WTC11 (cell line): ENCODE results near the gene FREM2. TPM values are rescaled to one million over a fixed set of nuclear protein-coding genes. Genes with fewer than 3 reads are reported as not detected.

Experiments used
- ATAC-seq: fragments of 200-7000 bp; cut with Tn5 transposase; 2 replicates; pipeline ENCODE4 v1.10.0; 2021; ENCODE audit warnings: mild to moderate bottlenecking, moderate library complexity
- CTCF ChIA-PET: fragments of 300-600 bp; sonication (Branson Sonifier 250); formaldehyde crosslinking; loops from one replicate; lab custom pipeline; 2021; ENCODE audit warnings: antibody characterized with exemption; lab: Charles Lee
- POLR2A ChIA-PET: fragments of 350-600 bp; sonication (Branson Sonifier 250); formaldehyde crosslinking; loops from one replicate; lab custom pipeline; 2021; ENCODE audit warnings: antibody characterized with exemption; lab: Charles Lee
- DNase-seq: peaks from one replicate; pipeline ENCODE4 v3.0.0; 2021; ENCODE audit warnings: low spot score
- H3K27ac Mint-ChIP-seq: 2 replicates; pipeline ENCODE4 v1.8.0; 2021; ENCODE audit warnings: mixed read lengths
- H3K27me3 Mint-ChIP-seq: 2 replicates; pipeline ENCODE4 v1.8.0; 2021; ENCODE audit warnings: low read depth, mild to moderate bottlenecking, moderate library complexity, mixed read lengths
- H3K36me3 Mint-ChIP-seq: 2 replicates; pipeline ENCODE4 v1.8.0; 2021; ENCODE audit warnings: mixed read lengths
- H3K4me1 Mint-ChIP-seq: 2 replicates; pipeline ENCODE4 v1.8.0; 2022; ENCODE audit warnings: mixed read lengths
- H3K4me3 Mint-ChIP-seq: 2 replicates; pipeline ENCODE4 v1.8.0; 2021; ENCODE audit warnings: mild to moderate bottlenecking, moderate library complexity, mixed read lengths
- H3K9me3 Mint-ChIP-seq: 2 replicates; pipeline ENCODE4 v1.8.0; 2021; ENCODE audit warnings: mixed read lengths
- ATF1 ChIP-seq: sonication (generic); formaldehyde crosslinking; IDR thresholded peaks from 2 replicates; pipeline ENCODE4 v1.8.1; 2023; ENCODE audit warnings: mild to moderate bottlenecking, moderate library complexity, missing genetic modification reagents
- CBFB ChIP-seq: sonication (generic); formaldehyde crosslinking; IDR thresholded peaks from 2 replicates; pipeline ENCODE4 v1.8.1; 2022; ENCODE audit warnings: mild to moderate bottlenecking, low read depth, missing genetic modification reagents
- ELF4 ChIP-seq: sonication (generic); formaldehyde crosslinking; IDR thresholded peaks from 2 replicates; pipeline ENCODE4 v1.8.1; 2022; ENCODE audit warnings: low read depth, mild to moderate bottlenecking, moderate library complexity, missing genetic modification reagents
- ETV6 ChIP-seq: sonication (generic); formaldehyde crosslinking; IDR thresholded peaks from 2 replicates; pipeline ENCODE4 v1.8.1; 2022; ENCODE audit warnings: mild to moderate bottlenecking, missing genetic modification reagents
- FOXJ3 ChIP-seq: sonication (generic); formaldehyde crosslinking; IDR thresholded peaks from 2 replicates; pipeline ENCODE4 v1.9.0; 2021; ENCODE audit warnings: missing genetic modification reagents, mild to moderate bottlenecking, borderline replicate concordance
- GTF2I ChIP-seq: fragments of 250-450 bp; sonication (Bioruptor Pico); conservative IDR thresholded peaks from 2 replicates; pipeline ENCODE4 v1.4.0; 2021; ENCODE audit warnings: mild to moderate bottlenecking
- HMGA2 ChIP-seq: fragments of 250-450 bp; sonication (Bioruptor Pico); IDR thresholded peaks from 2 replicates; pipeline ENCODE4 v1.4.0; 2021; ENCODE audit warnings: mild to moderate bottlenecking, moderate library complexity
- JUN ChIP-seq: sonication (generic); formaldehyde crosslinking; IDR thresholded peaks from 2 replicates; pipeline ENCODE4 v1.8.0; 2023; ENCODE audit warnings: mild to moderate bottlenecking, missing genetic modification reagents
- MXD4 ChIP-seq: fragments of 250-450 bp; sonication (Bioruptor Pico); IDR thresholded peaks from 2 replicates; pipeline ENCODE4 v1.8.0; 2021; ENCODE audit warnings: mild to moderate bottlenecking, moderate library complexity, borderline replicate concordance
- NFATC4 ChIP-seq: fragments of 250-450 bp; sonication (Bioruptor Pico); IDR thresholded peaks from 2 replicates; pipeline ENCODE4 v1.9.0; 2021; ENCODE audit warnings: mild to moderate bottlenecking
- NR2C2 ChIP-seq: sonication (generic); formaldehyde crosslinking; IDR thresholded peaks from 2 replicates; pipeline ENCODE4 v1.8.0; 2022; ENCODE audit warnings: mild to moderate bottlenecking, missing genetic modification reagents
- OVOL2 ChIP-seq: fragments of 250-450 bp; sonication (Bioruptor Pico); IDR thresholded peaks from 2 replicates; pipeline ENCODE4 v1.9.0; 2021; ENCODE audit warnings: mild to moderate bottlenecking, borderline replicate concordance
- TEAD1 ChIP-seq: sonication (generic); formaldehyde crosslinking; IDR thresholded peaks from 2 replicates; pipeline ENCODE4 v1.8.0; 2022; ENCODE audit warnings: mild to moderate bottlenecking, missing genetic modification reagents
- TEAD4 ChIP-seq: sonication (generic); formaldehyde crosslinking; IDR thresholded peaks from 2 replicates; pipeline ENCODE4 v1.8.0; 2022; ENCODE audit warnings: mild to moderate bottlenecking, missing genetic modification reagents
- ZNF232 ChIP-seq: sonication (generic); formaldehyde crosslinking; IDR thresholded peaks from 2 replicates; pipeline ENCODE4 v1.8.0; 2022; ENCODE audit warnings: mild to moderate bottlenecking, missing genetic modification reagents
- ZNF263 ChIP-seq: sonication (generic); formaldehyde crosslinking; IDR thresholded peaks from 2 replicates; pipeline ENCODE4 v1.8.1; 2022; ENCODE audit warnings: low read depth, mild to moderate bottlenecking, moderate library complexity, missing genetic modification reagents
- ZNF671 ChIP-seq: fragments of 250-450 bp; sonication (Bioruptor Pico); IDR thresholded peaks from 2 replicates; pipeline ENCODE4 v1.8.0; 2021; ENCODE audit warnings: mild to moderate bottlenecking
- total RNA-seq: library from RNA; stranded (reverse); gene quantifications from 3 replicates; pipeline ENCODE4 v1.2.3, GENCODE V29; 2021
- TF ChIP-seq, protein P1 (sequence below): sonication (generic); formaldehyde crosslinking; IDR thresholded peaks from 2 replicates; pipeline ENCODE4 v1.8.0; 2023; ENCODE audit warnings: mild to moderate bottlenecking, missing genetic modification reagents
- TF ChIP-seq, protein P2 (sequence below): fragments of 250-450 bp; sonication (Bioruptor Pico); IDR thresholded peaks from 2 replicates; pipeline ENCODE4 v1.9.0; 2021; ENCODE audit warnings: mild to moderate bottlenecking
- TF ChIP-seq, protein P3 (sequence below): fragments of 200-600 bp; IDR thresholded peaks from 2 replicates; pipeline ENCODE4 v1.8.0; 2022; ENCODE audit warnings: antibody characterized with exemption
- TF ChIP-seq, protein P4 (sequence below): sonication (generic); formaldehyde crosslinking; IDR thresholded peaks from 2 replicates; pipeline ENCODE4 v1.8.1; 2023; ENCODE audit warnings: mild to moderate bottlenecking, missing genetic modification reagents, moderate library complexity
- TF ChIP-seq, protein P5 (sequence below): sonication (generic); formaldehyde crosslinking; IDR thresholded peaks from 2 replicates; pipeline ENCODE4 v1.8.0; 2022; ENCODE audit warnings: mild to moderate bottlenecking, missing genetic modification reagents
- TF ChIP-seq, protein P6 (sequence below): sonication (generic); formaldehyde crosslinking; IDR thresholded peaks from 2 replicates; pipeline ENCODE4 v1.8.1; 2023; ENCODE audit warnings: mild to moderate bottlenecking, moderate library complexity, missing genetic modification reagents

Gene FREM2
- total RNA-seq, 1 experiment from 2014 or later, result 23.7 TPM

DNA sequence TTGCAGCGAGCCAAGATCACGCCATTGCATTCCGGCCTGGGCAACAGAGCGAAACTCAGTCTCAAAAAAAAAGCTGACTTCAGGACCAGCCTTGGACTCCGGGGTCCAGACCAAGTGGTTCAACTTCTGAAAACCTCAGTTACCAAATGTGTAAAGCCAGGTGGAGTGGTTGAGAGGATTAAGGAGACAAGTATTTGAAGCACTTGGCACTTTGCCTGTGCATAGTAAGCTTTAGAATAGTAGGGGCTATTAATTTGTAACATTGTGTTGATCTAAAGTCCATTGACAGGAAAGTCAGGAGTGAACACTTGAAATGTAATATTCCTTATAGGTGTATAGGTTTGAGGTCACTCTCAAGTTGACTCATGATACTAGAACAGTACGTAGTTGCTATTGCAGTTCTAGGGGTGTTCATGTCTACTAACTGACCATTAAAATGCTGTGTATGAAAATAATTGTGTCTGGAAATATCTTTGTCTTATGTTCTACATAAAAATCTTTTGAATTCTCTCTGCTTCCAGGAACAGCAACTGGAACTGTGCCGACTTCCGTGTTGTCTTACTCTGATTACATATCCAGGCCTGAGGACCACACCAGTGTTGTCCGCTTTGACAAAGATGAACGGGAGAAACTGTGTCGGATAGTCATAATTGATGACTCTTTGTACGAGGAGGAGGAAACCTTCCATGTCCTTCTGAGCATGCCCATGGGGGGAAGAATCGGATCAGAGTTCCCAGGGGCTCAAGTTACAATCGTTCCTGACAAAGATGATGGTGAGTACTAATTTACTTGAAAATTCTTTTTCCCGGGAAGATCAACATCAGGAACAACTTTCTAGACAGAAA lies 97.4 kb downstream of the FREM2 start (continued):
- TF ChIP-seq, protein P1, sequence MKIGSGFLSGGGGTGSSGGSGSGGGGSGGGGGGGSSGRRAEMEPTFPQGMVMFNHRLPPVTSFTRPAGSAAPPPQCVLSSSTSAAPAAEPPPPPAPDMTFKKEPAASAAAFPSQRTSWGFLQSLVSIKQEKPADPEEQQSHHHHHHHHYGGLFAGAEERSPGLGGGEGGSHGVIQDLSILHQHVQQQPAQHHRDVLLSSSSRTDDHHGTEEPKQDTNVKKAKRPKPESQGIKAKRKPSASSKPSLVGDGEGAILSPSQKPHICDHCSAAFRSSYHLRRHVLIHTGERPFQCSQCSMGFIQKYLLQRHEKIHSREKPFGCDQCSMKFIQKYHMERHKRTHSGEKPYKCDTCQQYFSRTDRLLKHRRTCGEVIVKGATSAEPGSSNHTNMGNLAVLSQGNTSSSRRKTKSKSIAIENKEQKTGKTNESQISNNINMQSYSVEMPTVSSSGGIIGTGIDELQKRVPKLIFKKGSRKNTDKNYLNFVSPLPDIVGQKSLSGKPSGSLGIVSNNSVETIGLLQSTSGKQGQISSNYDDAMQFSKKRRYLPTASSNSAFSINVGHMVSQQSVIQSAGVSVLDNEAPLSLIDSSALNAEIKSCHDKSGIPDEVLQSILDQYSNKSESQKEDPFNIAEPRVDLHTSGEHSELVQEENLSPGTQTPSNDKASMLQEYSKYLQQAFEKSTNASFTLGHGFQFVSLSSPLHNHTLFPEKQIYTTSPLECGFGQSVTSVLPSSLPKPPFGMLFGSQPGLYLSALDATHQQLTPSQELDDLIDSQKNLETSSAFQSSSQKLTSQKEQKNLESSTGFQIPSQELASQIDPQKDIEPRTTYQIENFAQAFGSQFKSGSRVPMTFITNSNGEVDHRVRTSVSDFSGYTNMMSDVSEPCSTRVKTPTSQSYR (CRISPR knock-in tag), result no peak
- no peak for TF ChIP-seq ELF4 (CRISPR knock-in tag)
- TF ChIP-seq, protein P2, sequence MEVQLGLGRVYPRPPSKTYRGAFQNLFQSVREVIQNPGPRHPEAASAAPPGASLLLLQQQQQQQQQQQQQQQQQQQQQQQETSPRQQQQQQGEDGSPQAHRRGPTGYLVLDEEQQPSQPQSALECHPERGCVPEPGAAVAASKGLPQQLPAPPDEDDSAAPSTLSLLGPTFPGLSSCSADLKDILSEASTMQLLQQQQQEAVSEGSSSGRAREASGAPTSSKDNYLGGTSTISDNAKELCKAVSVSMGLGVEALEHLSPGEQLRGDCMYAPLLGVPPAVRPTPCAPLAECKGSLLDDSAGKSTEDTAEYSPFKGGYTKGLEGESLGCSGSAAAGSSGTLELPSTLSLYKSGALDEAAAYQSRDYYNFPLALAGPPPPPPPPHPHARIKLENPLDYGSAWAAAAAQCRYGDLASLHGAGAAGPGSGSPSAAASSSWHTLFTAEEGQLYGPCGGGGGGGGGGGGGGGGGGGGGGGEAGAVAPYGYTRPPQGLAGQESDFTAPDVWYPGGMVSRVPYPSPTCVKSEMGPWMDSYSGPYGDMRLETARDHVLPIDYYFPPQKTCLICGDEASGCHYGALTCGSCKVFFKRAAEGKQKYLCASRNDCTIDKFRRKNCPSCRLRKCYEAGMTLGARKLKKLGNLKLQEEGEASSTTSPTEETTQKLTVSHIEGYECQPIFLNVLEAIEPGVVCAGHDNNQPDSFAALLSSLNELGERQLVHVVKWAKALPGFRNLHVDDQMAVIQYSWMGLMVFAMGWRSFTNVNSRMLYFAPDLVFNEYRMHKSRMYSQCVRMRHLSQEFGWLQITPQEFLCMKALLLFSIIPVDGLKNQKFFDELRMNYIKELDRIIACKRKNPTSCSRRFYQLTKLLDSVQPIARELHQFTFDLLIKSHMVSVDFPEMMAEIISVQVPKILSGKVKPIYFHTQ (CRISPR knock-in tag), result no peak
- TF ChIP-seq ETV6 (CRISPR knock-in tag), result no peak
- TF ChIP-seq NR2C2 (CRISPR knock-in tag), result no peak
- no peak for TF ChIP-seq OVOL2
- TF ChIP-seq, all 79 proteins: peak for 0

DNA sequence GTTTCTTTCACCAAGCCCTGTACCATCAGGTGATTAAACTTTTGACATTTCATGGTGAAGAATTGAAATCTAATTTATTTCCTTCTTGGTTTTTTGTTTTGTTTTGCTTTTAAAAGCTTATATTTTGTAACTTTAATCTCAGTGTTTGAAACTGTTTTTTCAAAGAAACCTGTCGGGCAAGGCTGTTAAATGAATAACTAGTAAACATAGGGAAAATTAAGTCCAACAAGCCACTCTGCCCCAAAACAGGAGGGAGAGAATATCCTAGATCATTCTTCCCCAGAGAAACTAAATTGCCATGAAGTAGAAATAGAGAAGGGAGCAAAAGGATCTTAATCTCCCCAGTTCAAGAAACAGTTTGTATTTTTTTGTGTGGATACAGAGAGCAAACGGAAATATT lies 98.2 kb downstream of the FREM2 start:
- Mint-ChIP-seq H3K4me1 (peaks cover 12% of the 10 kb centered on the region), H3K27ac (no peak overlapping the region), H3K9me3 (no peaks in the 10 kb centered on the region), H3K27me3 (no peaks in the 10 kb centered on the region), H3K36me3 (peaks cover 3% of the 10 kb centered on the region), H3K4me3 (no peak overlapping the region)
- CTCF ChIA-PET, result no interaction called here
- TF ChIP-seq, protein P3, sequence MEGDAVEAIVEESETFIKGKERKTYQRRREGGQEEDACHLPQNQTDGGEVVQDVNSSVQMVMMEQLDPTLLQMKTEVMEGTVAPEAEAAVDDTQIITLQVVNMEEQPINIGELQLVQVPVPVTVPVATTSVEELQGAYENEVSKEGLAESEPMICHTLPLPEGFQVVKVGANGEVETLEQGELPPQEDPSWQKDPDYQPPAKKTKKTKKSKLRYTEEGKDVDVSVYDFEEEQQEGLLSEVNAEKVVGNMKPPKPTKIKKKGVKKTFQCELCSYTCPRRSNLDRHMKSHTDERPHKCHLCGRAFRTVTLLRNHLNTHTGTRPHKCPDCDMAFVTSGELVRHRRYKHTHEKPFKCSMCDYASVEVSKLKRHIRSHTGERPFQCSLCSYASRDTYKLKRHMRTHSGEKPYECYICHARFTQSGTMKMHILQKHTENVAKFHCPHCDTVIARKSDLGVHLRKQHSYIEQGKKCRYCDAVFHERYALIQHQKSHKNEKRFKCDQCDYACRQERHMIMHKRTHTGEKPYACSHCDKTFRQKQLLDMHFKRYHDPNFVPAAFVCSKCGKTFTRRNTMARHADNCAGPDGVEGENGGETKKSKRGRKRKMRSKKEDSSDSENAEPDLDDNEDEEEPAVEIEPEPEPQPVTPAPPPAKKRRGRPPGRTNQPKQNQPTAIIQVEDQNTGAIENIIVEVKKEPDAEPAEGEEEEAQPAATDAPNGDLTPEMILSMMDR, result no peak
- TF ChIP-seq HMGA2 (CRISPR knock-in tag), result no peak
- no peak for TF ChIP-seq ATF1 (CRISPR knock-in tag)
- TF ChIP-seq ZNF232 (CRISPR knock-in tag), result no peak
- TF ChIP-seq, protein P4, sequence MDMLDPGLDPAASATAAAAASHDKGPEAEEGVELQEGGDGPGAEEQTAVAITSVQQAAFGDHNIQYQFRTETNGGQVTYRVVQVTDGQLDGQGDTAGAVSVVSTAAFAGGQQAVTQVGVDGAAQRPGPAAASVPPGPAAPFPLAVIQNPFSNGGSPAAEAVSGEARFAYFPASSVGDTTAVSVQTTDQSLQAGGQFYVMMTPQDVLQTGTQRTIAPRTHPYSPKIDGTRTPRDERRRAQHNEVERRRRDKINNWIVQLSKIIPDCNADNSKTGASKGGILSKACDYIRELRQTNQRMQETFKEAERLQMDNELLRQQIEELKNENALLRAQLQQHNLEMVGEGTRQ (CRISPR knock-in tag), result no peak
- TF ChIP-seq GTF2I (CRISPR knock-in tag), result no peak
- no peak for TF ChIP-seq NFATC4
- TF ChIP-seq ZNF671 (CRISPR knock-in tag), result no peak
- no peak for TF ChIP-seq TEAD4 (CRISPR knock-in tag)
- no peak for TF ChIP-seq ETV6 (CRISPR knock-in tag)
- TF ChIP-seq JUN (CRISPR knock-in tag), result no peak
- TF ChIP-seq, protein P5, sequence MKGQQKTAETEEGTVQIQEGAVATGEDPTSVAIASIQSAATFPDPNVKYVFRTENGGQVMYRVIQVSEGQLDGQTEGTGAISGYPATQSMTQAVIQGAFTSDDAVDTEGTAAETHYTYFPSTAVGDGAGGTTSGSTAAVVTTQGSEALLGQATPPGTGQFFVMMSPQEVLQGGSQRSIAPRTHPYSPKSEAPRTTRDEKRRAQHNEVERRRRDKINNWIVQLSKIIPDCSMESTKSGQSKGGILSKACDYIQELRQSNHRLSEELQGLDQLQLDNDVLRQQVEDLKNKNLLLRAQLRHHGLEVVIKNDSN (CRISPR knock-in tag), result no peak
- no peak for TF ChIP-seq TEAD1 (CRISPR knock-in tag)
- TF ChIP-seq FOXJ3, result no peak
- TF ChIP-seq ZNF263 (CRISPR knock-in tag), result no peak
- TF ChIP-seq MXD4, result no peak
- TF ChIP-seq CBFB (CRISPR knock-in tag), result no peak
- TF ChIP-seq, protein P6, sequence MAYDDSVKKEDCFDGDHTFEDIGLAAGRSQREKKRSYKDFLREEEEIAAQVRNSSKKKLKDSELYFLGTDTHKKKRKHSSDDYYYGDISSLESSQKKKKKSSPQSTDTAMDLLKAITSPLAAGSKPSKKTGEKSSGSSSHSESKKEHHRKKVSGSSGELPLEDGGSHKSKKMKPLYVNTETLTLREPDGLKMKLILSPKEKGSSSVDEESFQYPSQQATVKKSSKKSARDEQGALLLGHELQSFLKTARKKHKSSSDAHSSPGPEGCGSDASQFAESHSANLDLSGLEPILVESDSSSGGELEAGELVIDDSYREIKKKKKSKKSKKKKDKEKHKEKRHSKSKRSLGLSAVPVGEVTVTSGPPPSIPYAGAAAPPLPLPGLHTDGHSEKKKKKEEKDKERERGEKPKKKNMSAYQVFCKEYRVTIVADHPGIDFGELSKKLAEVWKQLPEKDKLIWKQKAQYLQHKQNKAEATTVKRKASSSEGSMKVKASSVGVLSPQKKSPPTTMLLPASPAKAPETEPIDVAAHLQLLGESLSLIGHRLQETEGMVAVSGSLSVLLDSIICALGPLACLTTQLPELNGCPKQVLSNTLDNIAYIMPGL (CRISPR knock-in tag), result no peak
- no peak for ATAC-seq
- POLR2A ChIA-PET, result no interaction called here
- DNase-seq, result no peak
